AG04450 (cell line): ENCODE measurements around the gene EPB41L5. TPM values are rescaled to one million over a fixed set of nuclear protein-coding genes. Genes with fewer than 3 reads are reported as not detected.
"Not testable (repeated sequence)": the region's sequence is repeated elsewhere in the genome, so short reads cannot be mapped to it uniquely, and the experiment has no call there.

Experiments used
- CTCF ChIA-PET: fragments of 300-600, 350-600 bp; formaldehyde crosslinking; extraction: SDS; loops from one replicate; lab custom pipeline; 2022; ENCODE audit warnings: antibody characterized with exemption, inconsistent platforms; lab: Charles Lee
- POLR2A ChIA-PET: fragments of 350-600 bp; formaldehyde crosslinking; extraction: SDS; loops from one replicate; lab custom pipeline; 2021; ENCODE audit warnings: antibody characterized with exemption, inconsistent platforms; lab: Yijun Ruan, JAX
- DNase-seq: peaks from one replicate; pipeline ENCODE4 v3.0.0-alpha.2; 2011; ENCODE audit warnings: low read depth, low spot score
- H3K27ac ChIP-seq: one replicate; pipeline ENCODE4 v1.5.1; 2012; ENCODE audit warnings: low read depth, low read length, control low read depth
- H3K27me3 ChIP-seq: one replicate; pipeline ENCODE4 v1.6.0; 2012; ENCODE audit warnings: low read length; ENCODE audit not compliant: control insufficient read depth, insufficient read depth
- H3K4me3 ChIP-seq: 2 replicates; pipeline ENCODE4 v1.5.1; 2011; ENCODE audit warnings: mild to moderate bottlenecking, low read depth, low read length, control low read depth
- H3K9me3 ChIP-seq: 2 replicates; pipeline ENCODE4 v1.5.1; 2012; ENCODE audit warnings: low read length; ENCODE audit not compliant: control insufficient read depth, insufficient read depth
- CTCF ChIP-seq: IDR thresholded peaks from 2 replicates; pipeline ENCODE4 v1.5.1; 2011; ENCODE audit warnings: low read depth, low read length, control low read depth, inconsistent platforms
- polyA plus RNA-seq: library from polyadenylated mRNA; depleted of rRNA; stranded (reverse); fragments of >200 nt; gene quantifications from 2 replicates; pipeline ENCODE4 v1.2.3, GENCODE V29; 2011

Gene EPB41L5
- polyA plus RNA-seq, 1 experiment: 17.1 TPM

DNA sequence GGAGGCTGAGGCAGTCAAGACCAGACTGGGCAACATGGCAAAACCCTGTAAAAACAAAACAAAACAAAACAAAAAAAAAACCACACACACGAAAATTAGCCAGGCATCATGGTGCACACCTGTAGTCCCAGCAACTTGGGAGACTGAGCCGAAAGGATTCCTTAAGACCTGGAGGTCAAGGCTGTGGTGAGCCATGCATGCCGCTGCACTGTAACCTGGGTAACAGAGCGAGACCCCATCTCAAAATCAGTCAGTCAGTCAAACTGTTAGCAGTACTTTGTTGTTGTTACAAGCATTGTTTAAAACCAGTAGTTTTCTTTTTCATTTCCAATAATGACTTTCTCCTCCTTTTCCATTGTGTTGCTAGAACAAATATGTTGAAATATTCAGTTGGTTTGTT, 21.7 kb downstream of the EPB41L5 start:
- H3K9me3 ChIP-seq: no peaks in the 10 kb centered on the region
- H3K27me3 ChIP-seq: no peaks in the 10 kb centered on the region
- no peak for DNase-seq
- CTCF ChIA-PET: interaction anchor here (1.1 kb wide), 1 partner anchor 141 kb away, joined by 3 read pairs; no protein-coding TSS in a partner anchor
- no peak for TF ChIP-seq CTCF
- POLR2A ChIA-PET: no interaction called here
- no peak overlapping the region for H3K4me3 ChIP-seq
- H3K27ac ChIP-seq: no peak overlapping the region

DNA sequence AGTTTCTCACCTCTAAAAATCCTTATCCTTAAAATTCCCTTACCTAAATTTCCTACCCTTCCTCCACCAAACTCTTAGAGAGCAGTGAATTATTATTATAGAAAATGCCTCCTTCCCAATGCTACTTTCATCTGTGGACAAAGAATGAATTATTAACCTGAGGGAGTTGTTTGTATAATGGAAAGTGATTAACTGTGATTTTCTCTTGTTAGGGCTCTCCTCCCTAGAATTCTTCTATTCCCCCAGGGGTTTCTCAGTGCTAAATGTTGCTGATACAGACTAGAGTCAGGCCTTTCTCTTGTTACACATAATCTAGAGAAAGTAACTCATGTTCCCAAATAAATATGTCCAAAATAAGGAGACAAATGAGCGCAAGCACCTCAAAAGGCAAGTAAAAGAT, 23.3 kb downstream of the EPB41L5 start:
- Histone ChIP-seq H3K4me3 (no peak overlapping the region), H3K9me3 (no peaks in the 10 kb centered on the region), H3K27ac (no peak overlapping the region), H3K27me3 (no peaks in the 10 kb centered on the region)
- TF ChIP-seq CTCF: no peak
- POLR2A ChIA-PET: no interaction called here
- CTCF ChIA-PET: no interaction called here
- no peak for DNase-seq

- POLR2A ChIA-PET: no interaction called here
- TF ChIP-seq CTCF: no peak
- Histone ChIP-seq H3K9me3 (no peaks in the 10 kb centered on the region), H3K27me3 (no peaks in the 10 kb centered on the region), H3K27ac (no peak overlapping the region), H3K4me3 (no peak overlapping the region)
- no peak for DNase-seq
- CTCF ChIA-PET: no interaction called here
These were observed 25.2 kb downstream of the EPB41L5 start for GRCh38 chr2:120037995-120038541.

- ChIA-PET CTCF (no interaction called here), POLR2A (no interaction called here)
- H3K27me3 ChIP-seq: no peaks in the 10 kb centered on the region
- DNase-seq: no peak
- peaks cover 4% of the 10 kb centered on the region; the same call in 1 of the 2 replicates for H3K9me3 ChIP-seq
- H3K4me3 ChIP-seq: no peak overlapping the region
- TF ChIP-seq CTCF: no peak
- H3K27ac ChIP-seq: no peak overlapping the region
These were observed 29.5 kb downstream of the EPB41L5 start for GRCh38 chr2:120042359-120042758.

DNA sequence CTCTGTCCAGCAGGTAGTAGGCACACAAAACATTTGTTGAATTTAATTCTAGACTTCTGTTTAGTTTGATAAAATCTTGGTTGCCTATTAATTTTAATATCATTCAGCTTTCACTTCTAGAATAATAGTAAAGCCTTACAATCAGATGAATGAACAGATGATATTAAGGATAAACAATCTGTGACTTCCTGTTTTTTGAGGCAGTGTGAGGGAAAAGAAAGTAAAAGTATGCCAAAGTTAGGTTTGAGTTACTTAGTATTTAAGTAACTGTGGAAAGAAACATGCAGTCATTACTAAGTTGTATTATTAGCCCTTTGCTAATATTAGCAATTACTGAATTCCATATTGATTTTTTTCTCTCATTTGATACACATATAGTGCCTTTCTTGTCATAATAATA, 31.5 kb downstream of the EPB41L5 start:
- POLR2A ChIA-PET: no interaction called here
- Histone ChIP-seq H3K4me3 (no peak overlapping the region), H3K9me3 (peaks cover 4% of the 10 kb centered on the region; the same call in 1 of the 2 replicates), H3K27me3 (no peaks in the 10 kb centered on the region), H3K27ac (no peak overlapping the region)
- no peak for TF ChIP-seq CTCF
- no peak for DNase-seq
- CTCF ChIA-PET: no interaction called here

DNA sequence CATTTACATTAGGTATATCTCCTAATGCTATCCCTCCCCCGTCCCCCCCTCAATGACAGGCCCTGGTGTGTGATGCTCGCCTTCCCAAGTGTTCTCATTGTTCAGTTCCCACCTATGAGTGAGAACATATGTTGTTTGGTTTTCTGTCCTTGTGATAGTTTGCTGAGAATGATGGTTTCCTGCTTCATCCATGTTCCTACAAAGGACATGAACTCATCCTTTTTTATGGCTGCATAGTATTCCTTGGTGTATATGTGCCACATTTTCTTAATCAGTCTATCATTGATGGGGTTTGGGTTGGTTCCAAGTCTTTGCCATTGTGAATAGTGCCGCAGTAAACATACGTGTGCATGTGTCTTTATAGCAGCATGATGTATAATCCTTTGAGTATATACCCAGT, 32.9 kb downstream of the EPB41L5 start:
- H3K27ac ChIP-seq, CTCF ChIA-PET, H3K27me3 ChIP-seq, POLR2A ChIA-PET, H3K9me3 ChIP-seq, H3K4me3 ChIP-seq, DNase-seq: not testable (repeated sequence)

- H3K9me3 ChIP-seq, H3K27me3 ChIP-seq, H3K4me3 ChIP-seq, CTCF ChIA-PET, H3K27ac ChIP-seq, POLR2A ChIA-PET, DNase-seq: not testable (repeated sequence)
These were observed 33.4 kb downstream of the EPB41L5 start for GRCh38 chr2:120046252-120046651.
